MM.1S (cell line): Measurements from ENCODE around the gene JAML.

Experiments used
- CTCF ChIP-seq: fragments of 300-600 bp; sonication (generic); IDR thresholded peaks from 2 replicates; pipeline ENCODE4 v1.5.1; 2016; ENCODE audit warnings: antibody characterized with exemption, low read length, mixed read lengths
- EZH2 ChIP-seq: fragments of 300-600 bp; sonication (generic); optimal IDR thresholded peaks from 2 replicates; pipeline ENCODE3; 2017; ENCODE audit warnings: low read depth, mild to moderate bottlenecking, antibody characterized with exemption, low read length, mixed read lengths

DNA sequence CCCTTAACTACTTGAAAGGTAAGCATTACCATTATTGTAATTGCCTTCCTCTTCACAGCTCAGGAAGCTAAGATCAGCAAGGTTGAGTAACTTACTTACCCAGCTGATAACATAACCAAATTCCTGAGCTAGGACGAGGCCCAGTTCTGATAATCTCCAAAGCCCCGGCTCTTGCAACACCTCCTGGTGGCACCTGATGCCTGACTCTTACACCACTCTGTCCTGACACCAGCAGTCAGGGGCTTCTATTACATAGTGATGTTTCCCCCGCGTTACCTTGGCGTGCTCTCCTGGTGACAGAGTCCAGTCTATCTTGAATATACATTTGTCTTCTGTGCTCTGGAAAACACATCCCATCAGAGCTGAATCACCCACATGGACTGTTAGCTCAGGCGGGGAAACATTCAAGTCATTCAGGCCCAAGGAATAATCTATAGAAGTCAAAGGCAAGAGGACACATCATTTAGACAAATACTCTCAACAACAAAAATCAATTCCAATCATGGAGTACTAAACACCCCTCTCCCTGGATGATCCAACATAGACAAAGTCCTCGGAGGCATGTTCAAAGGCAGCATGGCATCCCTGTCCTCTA, 12.6 kb downstream of the JAML start:
- no peak for TF ChIP-seq CTCF
- TF ChIP-seq EZH2, result no peak
